GM19025 (cell line): Measurements from ENCODE around the gene IL1RAPL1.

Source experiments
- ATAC-seq: cut with Tn5 transposase; IDR thresholded peaks from one replicate; pipeline ENCODE4 v1.9.1; 2021; ENCODE audit warnings: mild to moderate bottlenecking, low read depth, moderate library complexity; ENCODE audit not compliant: unreplicated experiment

Gene IL1RAPL1

DNA sequence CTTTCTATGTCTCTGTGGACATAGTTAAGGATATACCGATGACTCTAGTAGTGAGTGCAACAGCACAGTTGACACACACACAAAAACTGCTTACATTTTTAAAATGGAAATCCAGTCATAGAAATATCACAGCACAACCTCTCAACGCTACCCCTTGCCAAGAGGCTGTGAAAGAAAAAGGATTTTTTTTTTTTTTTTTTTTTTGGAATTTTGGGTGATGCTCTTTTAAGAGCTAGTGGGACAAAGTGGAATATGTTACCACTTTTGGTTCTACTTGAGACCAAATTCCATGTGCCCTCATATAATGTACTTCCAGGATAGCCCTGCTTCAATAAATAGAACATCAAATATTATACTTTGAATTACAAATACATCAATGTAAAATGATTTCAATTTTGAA is 1247.1 kb downstream of the IL1RAPL1 start:
- ATAC-seq = no peak

GRCh38 chrX:29834764-29835163 is 1247.5 kb downstream of the IL1RAPL1 start:
- ATAC-seq = no peak

DNA sequence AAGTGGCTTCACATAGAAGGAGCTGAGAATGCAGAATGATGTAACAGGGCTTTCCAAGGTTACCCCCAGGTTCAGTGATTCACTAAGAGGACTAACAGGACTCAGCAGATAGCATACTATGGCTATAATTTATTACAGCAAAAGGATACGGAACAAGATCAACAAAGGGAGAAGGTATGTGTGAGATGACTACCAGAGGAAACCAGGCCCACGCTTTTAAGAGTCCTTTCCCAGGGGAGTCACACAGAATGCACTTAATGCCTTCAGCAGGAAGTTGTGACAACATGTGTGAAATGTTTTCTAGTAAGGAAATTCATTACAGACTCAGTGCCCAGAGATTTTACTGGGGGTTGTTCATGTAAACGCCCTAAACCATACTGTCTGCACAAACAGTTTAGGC is 1254.5 kb downstream of the IL1RAPL1 start:
- ATAC-seq = no peak

DNA sequence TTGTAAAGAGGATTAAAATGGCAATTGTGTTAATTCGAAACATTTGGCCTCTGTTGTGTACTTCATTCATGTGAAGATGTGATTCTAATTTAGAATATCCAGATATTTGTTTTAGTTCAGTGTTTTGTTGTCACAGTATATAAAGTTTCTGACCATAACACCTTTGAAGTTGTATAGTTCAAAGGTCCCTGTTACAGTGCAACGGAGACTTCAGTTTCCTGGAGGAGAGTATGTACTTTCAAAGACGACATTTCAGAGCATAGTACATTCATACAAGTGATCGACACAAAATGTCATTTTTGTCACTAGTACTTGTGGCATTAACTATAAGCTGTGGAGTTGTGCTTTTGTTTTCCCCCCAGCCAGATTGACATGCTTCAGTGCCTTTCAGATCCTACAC is 1255.3 kb downstream of the IL1RAPL1 start:
- ATAC-seq = no peak

GRCh38 chrX:29851857-29852605 is 1264.8 kb downstream of the IL1RAPL1 start:
- no peak for ATAC-seq

GRCh38 chrX:29852767-29853166 is 1265.5 kb downstream of the IL1RAPL1 start:
- no peak for ATAC-seq

- no peak for ATAC-seq
Measured at GRCh38 chrX:29858714-29859113, 1271.5 kb downstream of the IL1RAPL1 start.

DNA sequence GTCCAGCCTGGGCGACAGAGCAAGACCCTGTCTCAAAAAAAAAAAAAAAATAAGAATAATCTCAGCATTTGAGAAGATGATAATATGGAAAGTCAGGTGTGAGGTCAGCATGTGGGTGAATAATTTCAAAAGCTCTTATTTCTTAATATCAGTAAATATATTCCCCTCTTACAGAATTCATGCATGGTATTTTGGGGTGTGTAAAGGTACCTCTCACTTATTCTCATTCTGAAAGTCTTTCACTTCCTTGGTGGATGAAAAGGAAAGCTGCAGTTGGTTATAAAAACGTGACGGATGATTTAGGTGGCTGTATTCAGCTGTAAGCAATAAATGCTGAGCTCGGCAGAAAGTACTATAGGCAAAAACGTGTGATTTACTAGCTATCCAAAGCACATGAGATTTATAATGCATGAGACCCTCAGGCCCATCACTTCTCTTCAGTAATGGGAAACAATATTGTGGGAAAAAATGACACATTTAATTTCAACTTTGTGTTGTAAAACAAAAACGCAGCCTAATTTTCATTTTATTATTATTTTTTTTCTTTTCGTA is 1275.0 kb downstream of the IL1RAPL1 start:
- ATAC-seq = no peak

GRCh38 chrX:29867971-29868370 is 1280.7 kb downstream of the IL1RAPL1 start:
- no peak for ATAC-seq

- no peak for ATAC-seq
Measured at GRCh38 chrX:29869837-29870236, 1282.6 kb downstream of the IL1RAPL1 start.

DNA sequence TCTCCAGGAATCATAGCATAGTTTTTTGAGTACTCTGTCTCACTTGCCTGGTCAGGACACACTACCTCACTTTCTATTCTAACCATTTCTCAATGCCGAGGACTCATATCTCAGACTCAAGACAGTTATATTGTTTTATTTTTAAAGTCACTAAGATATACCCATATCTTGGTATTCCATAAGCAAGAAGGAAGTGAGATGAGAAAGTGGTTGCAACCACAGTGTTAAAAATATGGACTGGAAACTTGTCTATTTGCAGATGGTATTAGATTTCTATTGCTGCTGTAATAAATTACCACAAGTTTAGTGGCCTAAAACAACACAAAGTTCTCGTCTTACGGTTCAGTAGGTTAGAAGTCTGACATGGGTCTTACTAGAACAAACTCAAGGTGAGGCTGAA is 1283.4 kb downstream of the IL1RAPL1 start:
- ATAC-seq = no peak

- ATAC-seq = no peak
Measured at GRCh38 chrX:29872831-29873230, 1285.6 kb downstream of the IL1RAPL1 start.

GRCh38 chrX:29876733-29877132 is 1289.5 kb downstream of the IL1RAPL1 start:
- ATAC-seq = no peak

DNA sequence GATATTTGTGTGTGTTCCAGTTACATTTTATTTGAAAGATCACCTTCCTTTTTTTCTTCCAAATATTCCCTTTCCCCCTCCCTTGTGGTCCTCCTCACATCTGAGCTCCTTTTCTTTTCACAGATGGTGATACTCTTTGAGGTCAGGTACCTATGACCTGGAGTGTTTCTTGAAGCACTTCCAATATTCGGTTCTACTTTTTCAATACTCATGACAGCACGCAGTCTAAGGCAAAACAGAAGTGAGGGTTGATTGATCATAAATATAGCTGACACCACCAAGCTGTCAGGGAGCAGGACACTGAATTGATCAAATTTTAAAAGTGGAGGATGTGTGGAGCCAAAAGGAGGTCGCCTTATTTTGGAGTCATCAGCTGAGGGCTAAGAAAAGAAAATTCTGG is 1293.7 kb downstream of the IL1RAPL1 start:
- ATAC-seq = no peak

DNA sequence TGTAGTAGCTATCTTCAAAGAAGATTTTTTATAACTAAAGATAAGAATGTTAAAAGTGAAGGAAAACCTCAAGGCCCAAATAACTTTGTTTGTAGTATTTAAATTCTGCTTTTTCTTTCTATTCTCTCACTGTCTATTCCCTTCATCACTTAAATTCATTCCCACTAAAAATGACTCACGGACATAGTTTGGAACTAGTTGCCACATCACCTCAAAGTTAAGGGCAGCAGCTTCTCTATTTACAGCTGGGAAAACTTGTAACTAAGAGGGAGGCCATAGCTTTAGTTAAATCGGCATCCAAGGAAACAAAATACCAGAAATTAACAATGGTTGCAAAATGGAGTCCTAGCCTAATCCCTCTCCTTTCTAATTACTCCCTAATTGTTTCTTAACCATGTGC is 1302.8 kb downstream of the IL1RAPL1 start:
- ATAC-seq = no peak

DNA sequence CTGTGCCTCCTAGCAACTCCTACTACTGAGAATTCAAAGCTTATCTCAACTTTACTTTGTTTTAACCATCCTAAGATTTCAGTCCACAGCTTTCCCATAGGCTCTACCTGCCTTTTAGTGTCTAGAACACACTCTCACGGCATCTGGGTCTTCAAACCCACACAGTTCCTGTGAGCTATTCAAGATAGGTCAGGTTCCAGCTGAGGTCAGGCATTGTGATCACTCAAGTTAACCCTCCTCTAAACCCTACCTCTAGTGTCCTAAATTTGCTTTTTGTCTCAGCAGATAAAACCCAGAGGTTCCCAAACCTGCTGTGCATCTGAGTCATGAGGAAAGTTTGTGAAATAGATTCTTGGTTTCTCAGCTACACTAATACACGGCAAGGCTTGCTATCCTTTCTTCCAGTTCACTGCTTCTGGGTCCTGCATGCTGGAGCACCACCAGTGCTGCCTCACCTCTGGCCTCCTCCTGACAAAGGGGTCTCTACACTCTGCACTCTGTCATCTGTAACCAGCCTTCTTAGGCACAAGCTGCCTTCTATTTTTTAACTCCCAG is 1303.5 kb downstream of the IL1RAPL1 start:
- ATAC-seq = no peak

- ATAC-seq = no peak
Measured at GRCh38 chrX:29902004-29902403, 1314.8 kb downstream of the IL1RAPL1 start.

GRCh38 chrX:29903360-29903759 is 1316.1 kb downstream of the IL1RAPL1 start:
- no peak for ATAC-seq

- ATAC-seq = no peak
Measured at GRCh38 chrX:29911673-29912072, 1324.4 kb downstream of the IL1RAPL1 start.

- no peak for ATAC-seq
Measured at GRCh38 chrX:29913647-29914046, 1326.4 kb downstream of the IL1RAPL1 start.

DNA sequence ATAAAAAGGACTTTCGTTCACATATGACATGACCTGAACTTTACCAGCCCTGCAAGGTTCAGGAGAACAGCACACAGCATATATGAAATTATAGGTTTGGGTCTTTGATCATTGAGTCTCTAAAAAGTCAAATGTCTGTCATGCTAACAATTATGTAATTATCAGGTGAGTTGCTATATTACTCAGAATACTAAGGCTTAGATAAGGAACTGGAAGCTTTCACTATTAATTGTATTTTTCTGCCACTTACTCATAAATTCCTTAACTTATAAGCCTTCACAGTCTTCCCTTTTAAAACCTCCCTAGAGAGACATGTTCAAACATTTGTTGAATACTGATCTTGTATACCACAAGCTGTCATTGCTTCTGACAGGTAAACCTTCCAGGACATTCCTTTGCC is 1335.4 kb downstream of the IL1RAPL1 start:
- no peak for ATAC-seq

GRCh38 chrX:29926056-29926455 is 1338.8 kb downstream of the IL1RAPL1 start:
- no peak for ATAC-seq
